Keratinocyte (primary cell): Measurements from ENCODE around the gene LBP. TPM values are rescaled to one million over a fixed set of nuclear protein-coding genes. Genes with fewer than 3 reads are reported as not detected.

Experiments used
- DNase-seq: peaks from one replicate; pipeline ENCODE4 v3.0.0-alpha.2; 2011; ENCODE audit warnings: low read depth, missing footprints, low spot score
- FAIRE-seq: peaks from 2 replicates; lab custom pipeline; 2011; peaks lifted over from hg19 to GRCh38; lab: Jason Lieb, UNC
- H2AFZ ChIP-seq: 2 replicates; pipeline ENCODE4 v1.6.0; 2012; ENCODE audit warnings: low read length, control low read depth, inconsistent platforms; ENCODE audit not compliant: control insufficient read depth
- H3K27ac ChIP-seq: 2 replicates; pipeline ENCODE4 v1.5.1; 2011; ENCODE audit warnings: low read length; ENCODE audit not compliant: control insufficient read depth, insufficient read depth
- H3K27me3 ChIP-seq: 3 replicates; pipeline ENCODE4 v1.6.0; 2011; ENCODE audit warnings: low read length; ENCODE audit not compliant: control insufficient read depth, insufficient read depth; ENCODE audit errors: extremely low read depth
- H3K36me3 ChIP-seq, 2 experiments: 2 replicates in 1 of 2; 3 replicates in 1 of 2; pipeline ENCODE4 v1.5.1; 2011; ENCODE audit warnings: low read length in 2 of 2, mild to moderate bottlenecking in 1 of 2; ENCODE audit not compliant: control insufficient read depth in 2 of 2, insufficient read depth in 2 of 2; ENCODE audit errors: extremely low read depth in 1 of 2
- H3K4me1 ChIP-seq: 3 replicates; pipeline ENCODE4 v1.5.1; 2011; ENCODE audit warnings: low read length; ENCODE audit not compliant: control insufficient read depth, insufficient read depth; ENCODE audit errors: extremely low read depth
- H3K4me2 ChIP-seq: 3 replicates; pipeline ENCODE4 v1.6.0; 2011; ENCODE audit warnings: low read depth, low read length; ENCODE audit not compliant: control insufficient read depth, insufficient read depth; ENCODE audit errors: extremely low read depth
- H3K4me3 ChIP-seq, 3 experiments: fragments of 200-600 bp in 1 of 3; sonication (generic) in 1 of 3; 2 replicates in 2 of 3; 3 replicates in 1 of 3; pipeline ENCODE4 v1.5.1; 2011 to 2016; ENCODE audit warnings: low read length in 3 of 3, mild to moderate bottlenecking in 3 of 3, control low read depth in 2 of 3, inconsistent platforms in 1 of 3, low read depth in 1 of 3, mixed read lengths in 1 of 3, mixed run types in 1 of 3, moderate library complexity in 1 of 3; ENCODE audit not compliant: control insufficient read depth in 2 of 3, insufficient read depth in 2 of 3; ENCODE audit errors: extremely low read depth in 1 of 3
- H3K79me2 ChIP-seq: 2 replicates; pipeline ENCODE4 v1.6.0; 2012; ENCODE audit warnings: low read length; ENCODE audit not compliant: control insufficient read depth, insufficient read depth
- H3K9ac ChIP-seq: 3 replicates; pipeline ENCODE4 v1.6.0; 2011; ENCODE audit warnings: low read length; ENCODE audit not compliant: control insufficient read depth, insufficient read depth; ENCODE audit errors: extremely low read depth
- H3K9me1 ChIP-seq: 3 replicates; pipeline ENCODE4 v1.6.0; 2011; ENCODE audit warnings: low read length; ENCODE audit not compliant: control insufficient read depth, insufficient read depth; ENCODE audit errors: extremely low read depth
- H3K9me3 ChIP-seq: 2 replicates; pipeline ENCODE4 v1.5.1; 2012; ENCODE audit warnings: low read depth, low read length; ENCODE audit not compliant: control insufficient read depth
- H4K20me1 ChIP-seq: 3 replicates; pipeline ENCODE4 v1.6.0; 2011; ENCODE audit warnings: low read length; ENCODE audit not compliant: control insufficient read depth, insufficient read depth; ENCODE audit errors: extremely low read depth
- CTCF ChIP-seq, 3 experiments: IDR thresholded peaks in 1 of 3; conservative IDR thresholded peaks in 1 of 3; optimal IDR thresholded peaks in 1 of 3; 2 replicates in 2 of 3; 3 replicates in 1 of 3; pipeline versions ENCODE3 to v1.5.1; 2011; ENCODE audit warnings: low read length in 3 of 3, mild to moderate bottlenecking in 3 of 3, moderate library complexity in 2 of 3, control low read depth in 1 of 3, inconsistent platforms in 1 of 3; ENCODE audit not compliant: insufficient read depth in 2 of 3; ENCODE audit errors: extremely low read depth in 1 of 3
- EZH2 ChIP-seq: IDR thresholded peaks from one replicate; pipeline ENCODE4 v1.6.1; 2012; ENCODE audit warnings: inconsistent platforms, mild to moderate bottlenecking, low read length, moderate library complexity
- dilution Hi-C: fragments of 300-500 bp; cut with MboI; formaldehyde crosslinking; loops from one replicate; pipeline ENCODE4 v1.7.0; 2020; ENCODE audit warnings: low sequenced_read_pairs; ENCODE audit not compliant: extremely low pct_ligation_motif_present
- polyA plus RNA-seq, 5 experiments: library from polyadenylated mRNA; depleted of rRNA in 3 of 5; stranded (reverse) in 3 of 5; stranded (forward) in 1 of 5; unstranded in 1 of 5; fragments of >200 nt; gene quantifications; 1 replicate in 1 of 5; 2 replicates in 3 of 5; 3 replicates in 1 of 5; pipeline versions ENCODE4 v1.2.1 to v1.2.3, GENCODE V29; 2011 to 2012; ENCODE audit warnings: missing spikeins in 2 of 5, low read depth in 1 of 5, low replicate concordance in 1 of 5

The LBP gene
- polyA plus RNA-seq, 1 donor (not counting 4 experiments of a cell fraction or from before 2014, with no cell fraction given), result not detected

GRCh38 chr20:38423541-38423940, 77.3 kb downstream of the LBP start:
- DNase-seq (no peak), FAIRE-seq (no peak)
- Histone ChIP-seq H2AFZ (no peak overlapping the region), H3K9me1 (peaks cover 4% of the 10 kb centered on the region), H3K79me2 (peaks cover 66% of the 10 kb centered on the region), H3K4me1 (peaks cover 10% of the 10 kb centered on the region), H3K27me3 (no peaks in the 10 kb centered on the region), H3K27ac (no peak overlapping the region), H3K4me2 (no peak overlapping the region), H3K9ac (no peak overlapping the region), H3K4me3 (no peak overlapping the region), H3K9me3 (no peaks in the 10 kb centered on the region), H4K20me1 (peaks cover 63% of the 10 kb centered on the region), H3K36me3 (peaks cover 80 to 90% of the 10 kb centered on the region in 2 experiments)
- no peak for TF ChIP-seq CTCF (optimal IDR thresholded peaks at IDR 0.05 in 1 of 3, IDR thresholded peaks at IDR 0.05 in 1 of 3, conservative IDR thresholded peaks at IDR 0.05 in 1 of 3; ENCODE audit: extremely low read depth in 1 of 3, insufficient read depth in 2 of 3, low read length in 3 of 3)
- no peak for TF ChIP-seq EZH2
- dilution Hi-C loops, result no loop called here

GRCh38 chr20:38424401-38424800, 78.1 kb downstream of the LBP start:
- no peak for DNase-seq
- Histone ChIP-seq H3K4me2 (no peak overlapping the region), H3K9me1 (peaks cover 4% of the 10 kb centered on the region), H3K27ac (no peak overlapping the region), H3K27me3 (no peaks in the 10 kb centered on the region), H3K36me3 (peaks cover 82 to 90% of the 10 kb centered on the region in 2 experiments), H3K4me3 (no peak overlapping the region), H3K79me2 (peaks cover 74% of the 10 kb centered on the region), H3K4me1 (peaks cover 10% of the 10 kb centered on the region), H2AFZ (no peak overlapping the region), H4K20me1 (peaks cover 70% of the 10 kb centered on the region), H3K9me3 (no peaks in the 10 kb centered on the region), H3K9ac (no peak overlapping the region)
- no peak for TF ChIP-seq CTCF (optimal IDR thresholded peaks at IDR 0.05 in 1 of 3, IDR thresholded peaks at IDR 0.05 in 1 of 3, conservative IDR thresholded peaks at IDR 0.05 in 1 of 3; ENCODE audit: extremely low read depth in 1 of 3, insufficient read depth in 2 of 3, low read length in 3 of 3)
- no peak for TF ChIP-seq EZH2
- dilution Hi-C loops, result no loop called here
- FAIRE-seq, result no peak
